Trophoblast cell (in vitro differentiated cells and primary cell): ENCODE data around the gene CRAMP1. TPM values are rescaled to one million over a fixed set of nuclear protein-coding genes. Genes with fewer than 3 reads are reported as not detected.

Experiments used
- DNase-seq, 2 donors: peaks; one replicate each; pipeline ENCODE4 v3.0.0-alpha.2; 2016
- H2AFZ ChIP-seq: 2 replicates; pipeline ENCODE4 v1.6.1; 2013; ENCODE audit warnings: low read length, moderate library complexity, mild to moderate bottlenecking; ENCODE audit not compliant: insufficient read depth, poor library complexity
- H2AK5ac ChIP-seq: 2 replicates; pipeline ENCODE4 v1.6.1; 2013; ENCODE audit warnings: mild to moderate bottlenecking, low read length
- H2BK120ac ChIP-seq: 2 replicates; pipeline ENCODE4 v1.6.1; 2013; ENCODE audit warnings: low read length, mild to moderate bottlenecking, moderate library complexity; ENCODE audit not compliant: insufficient read depth, poor library complexity
- H2BK12ac ChIP-seq: 2 replicates; pipeline ENCODE4 v1.6.1; 2013; ENCODE audit warnings: mild to moderate bottlenecking, low read length, moderate library complexity
- H2BK5ac ChIP-seq: 2 replicates; pipeline ENCODE4 v1.6.1; 2013; ENCODE audit warnings: low read length, low read depth, moderate library complexity, mild to moderate bottlenecking; ENCODE audit not compliant: poor library complexity
- H3K14ac ChIP-seq: 2 replicates; pipeline ENCODE4 v1.6.1; 2013; ENCODE audit warnings: mild to moderate bottlenecking, low read length
- H3K18ac ChIP-seq: 2 replicates; pipeline ENCODE4 v1.6.1; 2013; ENCODE audit warnings: mild to moderate bottlenecking, low read length
- H3K23ac ChIP-seq: 2 replicates; pipeline ENCODE4 v1.6.1; 2013; ENCODE audit warnings: low read length
- H3K27ac ChIP-seq: 2 replicates; pipeline ENCODE4 v1.5.1; 2013; ENCODE audit warnings: low read depth, mild to moderate bottlenecking, inconsistent platforms, low read length, moderate library complexity
- H3K27me3 ChIP-seq: 2 replicates; pipeline ENCODE4 v1.6.1; 2013; ENCODE audit warnings: inconsistent platforms, mild to moderate bottlenecking, low read length, moderate library complexity; ENCODE audit not compliant: insufficient read depth
- H3K36me3 ChIP-seq, 2 experiments: 1 replicate in 1 of 2; 2 replicates in 1 of 2; pipeline ENCODE4 v1.6.1; 2013; ENCODE audit warnings: low read length in 2 of 2, mild to moderate bottlenecking in 2 of 2, moderate library complexity in 1 of 2; ENCODE audit not compliant: insufficient read depth in 2 of 2, control insufficient read depth in 1 of 2
- H3K4ac ChIP-seq: 2 replicates; pipeline ENCODE4 v1.6.1; 2013; ENCODE audit warnings: low read depth, mild to moderate bottlenecking, low read length, moderate library complexity
- H3K4me1 ChIP-seq, 2 experiments: 1 replicate in 1 of 2; 2 replicates in 1 of 2; pipeline ENCODE4 v1.6.1; 2013; ENCODE audit warnings: low read length in 2 of 2, mild to moderate bottlenecking in 2 of 2, moderate library complexity in 1 of 2; ENCODE audit not compliant: insufficient read depth in 2 of 2, control insufficient read depth in 1 of 2
- H3K4me2 ChIP-seq: 2 replicates; pipeline ENCODE4 v1.6.1; 2013; ENCODE audit warnings: inconsistent platforms, mild to moderate bottlenecking, low read length, moderate library complexity
- H3K4me3 ChIP-seq: 2 replicates; pipeline ENCODE4 v1.5.1; 2013; ENCODE audit warnings: mild to moderate bottlenecking, low read depth, low read length, inconsistent platforms
- H3K79me1 ChIP-seq: one replicate; pipeline ENCODE4 v1.6.1; 2013; ENCODE audit warnings: low read length
- H3K79me2 ChIP-seq: 2 replicates; pipeline ENCODE4 v1.6.1; 2013; ENCODE audit warnings: low read length, mild to moderate bottlenecking; ENCODE audit not compliant: control insufficient read depth, insufficient read depth, poor library complexity
- H3K9ac ChIP-seq: 2 replicates; pipeline ENCODE4 v1.6.1; 2013; ENCODE audit warnings: mild to moderate bottlenecking, low read length
- H3K9me3 ChIP-seq: 2 replicates; pipeline ENCODE4 v1.6.1; 2013; ENCODE audit warnings: low read depth, mild to moderate bottlenecking, control low read depth, inconsistent platforms, low read length; ENCODE audit not compliant: insufficient read depth
- H4K12ac ChIP-seq: 2 replicates; pipeline ENCODE4 v1.6.1; 2013; ENCODE audit warnings: low read depth, mild to moderate bottlenecking, low read length, moderate library complexity
- H4K8ac ChIP-seq: 2 replicates; pipeline ENCODE4 v1.6.1; 2013; ENCODE audit warnings: low read depth, mild to moderate bottlenecking, low read length, moderate library complexity
- H4K91ac ChIP-seq: one replicate; pipeline ENCODE4 v1.6.1; 2013; ENCODE audit warnings: low read depth, mild to moderate bottlenecking, low read length, moderate library complexity
- WGBS: extraction: QIAGEN DNeasy Blood & Tissue Kit; methylation state at CpG from one replicate; pipeline ENCODE4 v1.1.7; 2013; ENCODE audit warnings: missing lambda C conversion rate; ENCODE audit not compliant: insufficient read length, insufficient coverage; ENCODE audit errors: extremely low coverage; 5-methylcytosine and 5-hydroxymethylcytosine counted together
- polyA plus RNA-seq: library from polyadenylated mRNA; stranded (reverse); fragments of 200-250 nt; gene quantifications from 2 replicates; pipeline ENCODE4 v1.2.3, GENCODE V29; 2013

CRAMP1 gene
- 12.5 and 12.7 TPM in 2 replicates for polyA plus RNA-seq

DNA sequence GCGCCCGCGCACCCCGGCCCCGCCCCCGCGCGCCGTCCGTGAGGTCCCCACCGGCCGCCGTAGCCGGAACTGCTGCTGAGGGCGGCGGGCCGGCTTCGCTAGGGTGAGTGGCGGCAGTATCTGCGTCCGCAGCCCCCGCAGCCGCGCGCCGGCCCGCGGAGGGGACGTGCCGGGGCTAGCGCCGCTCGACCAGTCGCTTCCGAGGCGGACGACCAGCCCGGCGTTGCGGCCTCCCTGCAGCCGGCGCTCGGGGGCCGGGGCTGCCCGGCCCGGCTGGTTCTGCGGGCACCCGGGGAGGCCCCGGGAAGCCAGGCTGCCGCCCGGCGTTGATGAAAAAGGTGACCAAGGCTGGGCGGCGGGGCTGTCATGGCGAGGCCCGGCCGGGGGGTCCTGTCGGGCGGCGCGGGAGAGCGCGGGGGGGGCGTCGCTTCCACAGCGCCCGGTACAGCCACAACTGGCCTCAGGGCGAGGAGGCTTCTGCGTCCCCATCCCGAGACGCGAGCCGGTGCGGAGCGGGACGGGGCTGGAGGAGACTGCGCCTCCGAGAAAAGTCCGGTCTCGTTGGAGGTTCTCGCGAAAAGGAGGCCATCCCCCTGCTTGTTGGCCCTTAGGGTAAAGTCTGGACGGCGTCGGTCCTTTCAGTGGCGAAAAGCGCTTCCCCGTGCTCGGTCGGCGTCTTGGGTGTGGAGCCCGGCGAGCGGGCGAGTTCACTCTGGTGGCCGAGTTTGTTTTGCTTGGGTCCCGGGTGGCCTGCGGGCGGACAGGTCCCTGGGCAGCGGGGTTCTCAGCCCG, at the start of gene CRAMP1:
Gene CRAMP1, plus strand, starts transcription at position 41 of the 792 bp plus-strand sequence. CDS start 2,280 bp downstream, outside the sequence.
- Histone ChIP-seq H2BK12ac (no peak within 1 kb of the TSS), H3K4ac (peak within 1 kb of the TSS; percentile 66), H4K12ac (peak within 1 kb of the TSS; percentile 77), H3K9me3 (no peaks in the 10 kb centered on the region), H3K27ac (peak within 1 kb of the TSS; percentile 55), H2BK120ac (no peak within 1 kb of the TSS), H3K4me2 (peak within 1 kb of the TSS; percentile 99), H3K14ac (peak within 1 kb of the TSS; percentile 33), H3K27me3 (peaks cover 9% of the 10 kb centered on the region), H3K9ac (peak within 1 kb of the TSS; percentile 83), H3K4me1 (peaks cover 19% of the 10 kb centered on the region in 2 experiments), H2AK5ac (peak within 1 kb of the TSS; percentile 64), H3K79me1 (peaks cover 15% of the 10 kb centered on the region), H4K91ac (peak within 1 kb of the TSS; percentile 84), H4K8ac (peak within 1 kb of the TSS; percentile 82), H3K79me2 (peaks cover 20% of the 10 kb centered on the region), H3K18ac (peak within 1 kb of the TSS; percentile 4), H2AFZ (peak within 1 kb of the TSS; percentile 30), H3K23ac (no peak within 1 kb of the TSS), H3K36me3 (peaks cover 6 to 8% of the 10 kb centered on the region in 2 experiments), H2BK5ac (peak within 1 kb of the TSS; percentile 52), H3K4me3 (peak within 1 kb of the TSS; percentile 90)
- no CpG with 5 or more reads among the region's 101 CpGs for WGBS
- peak; percentile 38 to 67 for DNase-seq

DNA sequence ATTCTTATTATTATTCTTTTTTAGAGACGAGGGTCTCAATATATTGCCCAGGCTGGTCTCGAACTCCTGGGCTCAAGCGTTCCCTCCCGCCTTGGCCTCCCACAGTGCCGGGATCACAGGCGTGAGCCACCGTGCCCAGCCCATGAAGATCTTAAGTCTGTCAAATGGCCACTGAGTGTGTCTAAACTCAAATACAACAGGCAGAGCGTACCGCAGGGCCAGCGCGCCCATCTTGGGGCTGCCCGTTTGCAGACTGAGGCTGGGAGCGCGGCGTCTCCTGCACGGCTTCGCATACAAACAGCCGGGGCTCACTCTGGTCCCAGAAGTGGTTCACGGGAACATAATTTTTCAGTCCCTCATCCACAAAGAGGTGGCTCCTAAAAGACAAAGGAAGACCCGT, 48.4 kb upstream of the CRAMP1 start:
- Histone ChIP-seq H3K14ac (no peak overlapping the region), H3K4me1 (peaks cover 0 to 3% of the 10 kb centered on the region in 2 experiments), H3K27ac (no peak overlapping the region), H4K91ac (no peak overlapping the region), H2BK120ac (no peak overlapping the region), H3K79me2 (no peaks in the 10 kb centered on the region), H3K4me3 (no peak overlapping the region), H3K23ac (no peak overlapping the region), H3K79me1 (no peaks in the 10 kb centered on the region), H2BK12ac (no peak overlapping the region), H3K36me3 (peaks cover 16 to 24% of the 10 kb centered on the region in 2 experiments), H2AFZ (no peak overlapping the region), H2BK5ac (no peak overlapping the region), H2AK5ac (no peak overlapping the region), H4K12ac (no peak overlapping the region), H3K18ac (no peak overlapping the region), H3K9ac (no peak overlapping the region), H3K9me3 (peaks cover 2% of the 10 kb centered on the region), H3K27me3 (no peaks in the 10 kb centered on the region), H4K8ac (no peak overlapping the region), H3K4me2 (no peak overlapping the region), H3K4ac (no peak overlapping the region)
- no CpG with 5 or more reads among the region's 20 CpGs for WGBS
- no peak for DNase-seq

DNA sequence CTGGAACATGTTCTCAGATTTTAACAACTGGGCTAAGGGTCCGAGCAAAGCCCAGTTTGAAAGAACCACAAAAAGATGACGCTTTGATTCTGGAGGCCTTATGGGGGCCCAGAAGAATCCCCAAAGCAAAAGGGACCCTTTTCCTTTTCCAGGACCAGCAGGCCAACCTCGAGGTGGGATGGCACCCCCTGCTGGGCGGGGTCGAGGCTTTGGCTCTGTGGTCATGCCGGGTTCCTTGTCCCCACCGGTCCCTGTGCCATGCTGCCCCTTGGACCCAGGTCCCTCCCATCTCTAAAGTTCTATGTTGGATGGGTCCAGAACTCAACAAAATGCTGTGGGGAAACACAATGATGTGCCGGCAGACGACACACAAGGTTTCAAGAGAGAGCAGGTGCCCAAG, 47.8 kb upstream of the CRAMP1 start:
- Histone ChIP-seq H3K18ac (no peak overlapping the region), H3K79me1 (no peaks in the 10 kb centered on the region), H3K14ac (no peak overlapping the region), H3K79me2 (no peaks in the 10 kb centered on the region), H2BK12ac (no peak overlapping the region), H2BK5ac (no peak overlapping the region), H2AK5ac (no peak overlapping the region), H4K12ac (no peak overlapping the region), H2BK120ac (no peak overlapping the region), H3K27ac (no peak overlapping the region), H3K9ac (no peak overlapping the region), H3K23ac (no peak overlapping the region), H4K8ac (no peak overlapping the region), H3K27me3 (no peaks in the 10 kb centered on the region), H3K36me3 (peaks cover 16 to 21% of the 10 kb centered on the region in 2 experiments), H3K4me2 (no peak overlapping the region), H3K4me3 (no peak overlapping the region), H3K4ac (no peak overlapping the region), H2AFZ (no peak overlapping the region), H4K91ac (no peak overlapping the region), H3K4me1 (peaks cover 0 to 3% of the 10 kb centered on the region in 2 experiments), H3K9me3 (peaks cover 2% of the 10 kb centered on the region)
- WGBS: no CpG with 5 or more reads among the region's 9 CpGs
- peak in 1 of 2 donors; percentile 31 for DNase-seq

DNA sequence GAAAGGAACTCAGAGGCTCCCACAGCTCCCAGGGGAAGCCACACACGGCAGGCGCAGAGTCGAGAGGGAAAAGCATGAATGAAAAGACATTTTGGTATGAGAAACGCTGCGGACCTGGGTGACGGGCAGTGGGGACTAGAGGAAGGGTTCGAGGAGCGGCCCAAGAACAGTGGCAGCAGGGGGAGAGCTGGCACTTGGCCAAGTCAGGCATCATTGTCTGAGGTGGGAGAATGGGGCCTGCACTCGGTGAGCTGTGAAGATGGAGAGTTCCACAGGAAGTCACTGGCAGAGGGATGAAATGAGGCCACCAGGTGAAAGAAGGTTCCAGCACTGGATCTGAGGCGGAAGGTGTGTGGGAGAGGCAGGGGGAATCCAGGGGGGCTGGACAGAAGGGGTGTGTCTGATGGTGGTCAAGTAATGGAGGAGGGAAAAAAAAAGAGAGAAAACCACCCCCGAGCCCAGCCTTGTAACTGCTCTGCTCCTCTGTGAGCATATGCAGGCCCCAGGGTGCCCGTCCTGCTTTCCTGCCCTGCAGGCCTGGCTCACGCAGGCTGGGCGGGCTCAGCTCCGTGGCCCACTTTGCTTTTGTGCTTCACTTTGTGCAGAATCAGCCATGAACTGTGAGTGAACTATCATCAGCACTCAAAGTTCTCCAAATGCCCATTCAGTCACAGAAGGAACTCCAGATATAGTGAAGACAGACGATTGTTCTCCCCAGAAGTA, 46.9 kb upstream of the CRAMP1 start:
- no CpG with 5 or more reads among the region's 16 CpGs for WGBS
- no peaks in the 10 kb centered on the region for H3K27me3 ChIP-seq
- no peak for DNase-seq
- no peak overlapping the region for H2AFZ ChIP-seq
- H3K36me3 ChIP-seq: peaks cover 14 to 17% of the 10 kb centered on the region in 2 experiments
- H3K4me2 ChIP-seq: no peak overlapping the region
- H3K23ac ChIP-seq: no peak overlapping the region
- peaks cover 0 to 3% of the 10 kb centered on the region in 2 experiments for H3K4me1 ChIP-seq
- H3K79me2 ChIP-seq: no peaks in the 10 kb centered on the region
- H3K4ac ChIP-seq: no peak overlapping the region
- H3K79me1 ChIP-seq: no peaks in the 10 kb centered on the region
- H2AK5ac ChIP-seq: no peak overlapping the region
- no peak overlapping the region for H3K18ac ChIP-seq
- no peak overlapping the region for H2BK120ac ChIP-seq
- H4K12ac ChIP-seq: no peak overlapping the region
- no peak overlapping the region for H3K9ac ChIP-seq
- no peak overlapping the region for H2BK5ac ChIP-seq
- peaks cover 2% of the 10 kb centered on the region for H3K9me3 ChIP-seq
- no peak overlapping the region for H3K27ac ChIP-seq
- H2BK12ac ChIP-seq: no peak overlapping the region
- H3K14ac ChIP-seq: no peak overlapping the region
- H4K91ac ChIP-seq: no peak overlapping the region
- no peak overlapping the region for H3K4me3 ChIP-seq
- H4K8ac ChIP-seq: no peak overlapping the region
